H1 (cell line): ENCODE data around the gene ATXN1L. TPM values are rescaled to one million over a fixed set of nuclear protein-coding genes. Genes with fewer than 3 reads are reported as not detected.

Source experiments
- CBX8 ChIP-seq: fragments of 300-800, 300-1000 bp; sonication (generic); IDR thresholded peaks from 2 replicates; pipeline ENCODE4 v1.7.1; 2016; ENCODE audit warnings: low read depth, low read length, borderline replicate concordance
- POU5F1 ChIP-seq: IDR thresholded peaks from 2 replicates; pipeline ENCODE4 v1.6.1; 2011; ENCODE audit warnings: low read depth, mild to moderate bottlenecking, low read length, moderate library complexity
- SP1 ChIP-seq: IDR thresholded peaks from 2 replicates; pipeline ENCODE4 v1.6.1; 2011; ENCODE audit warnings: low read depth, low read length
- polyA plus RNA-seq, 7 experiments: library from polyadenylated mRNA; depleted of rRNA in 3 of 7; stranded (reverse) in 5 of 7; unstranded in 2 of 7; fragments of >200 nt in 5 of 7; fragments of 200-250 nt in 2 of 7; gene quantifications; 1 replicate in 5 of 7; 2 replicates in 1 of 7; 4 replicates in 1 of 7; pipeline versions ENCODE4 v1.2.1 to v1.2.3, GENCODE V29; 2011 to 2013; ENCODE audit warnings: missing spikeins in 2 of 7, mixed read lengths in 2 of 7
- total RNA-seq: library from RNA; stranded (reverse); fragmentation: NEBNext Ultra II Directional; extraction: Animal tissue kit (Norgen Biotek cat#: 25700); gene quantifications from 2 replicates; pipeline ENCODE4 v1.2.1, GENCODE V29; 2021

The ATXN1L gene
- total and polyA plus RNA-seq, 2 of the 8 experiments (the other 6 are each of a cell fraction or from before 2014, with no cell fraction given), result 12.1 to 23.8 TPM

DNA sequence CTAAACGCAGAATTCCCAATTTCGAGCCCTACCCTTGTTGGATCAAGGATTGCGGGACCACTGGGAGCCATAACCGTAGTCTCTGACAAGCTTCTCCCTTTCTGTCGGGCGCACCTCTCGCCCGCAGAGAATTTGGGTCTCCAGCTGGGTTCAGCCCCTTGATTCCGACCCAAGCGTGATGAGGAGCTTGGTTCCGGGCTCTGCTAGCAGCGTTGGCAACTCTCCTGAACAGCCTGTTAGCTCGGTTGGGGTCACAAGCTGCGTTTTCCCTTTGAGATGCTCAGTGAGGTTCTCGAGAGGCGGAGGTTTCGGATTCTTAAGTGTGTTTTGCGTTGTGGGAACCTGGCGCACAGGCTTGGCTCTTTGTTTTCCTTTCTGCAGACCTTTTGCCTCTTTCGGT is 655 bp downstream of the ATXN1L start (continued):
- TF ChIP-seq SP1 (no peak), POU5F1 (no peak), CBX8 (no peak)
- TF ChIP-seq, all 59 proteins: peak for 0
